ENCODE measurements around the gene CCNB2.

The CCNB2 gene

GRCh38 chr15:59169251-59169708 lies 64.3 kb downstream of the CCNB2 start:
- peak; percentile 78 for DNase-seq (ENCODE audit: low read depth)
- H3K4me3 ChIP-seq (ENCODE audit: control insufficient read depth, low read depth, low read length): no peak overlapping the region
- no peak for TF ChIP-seq CTCF (IDR thresholded peaks at IDR 0.05; ENCODE audit: control insufficient read depth, insufficient read depth, low read depth, low read length, missing control alignments)

DNA sequence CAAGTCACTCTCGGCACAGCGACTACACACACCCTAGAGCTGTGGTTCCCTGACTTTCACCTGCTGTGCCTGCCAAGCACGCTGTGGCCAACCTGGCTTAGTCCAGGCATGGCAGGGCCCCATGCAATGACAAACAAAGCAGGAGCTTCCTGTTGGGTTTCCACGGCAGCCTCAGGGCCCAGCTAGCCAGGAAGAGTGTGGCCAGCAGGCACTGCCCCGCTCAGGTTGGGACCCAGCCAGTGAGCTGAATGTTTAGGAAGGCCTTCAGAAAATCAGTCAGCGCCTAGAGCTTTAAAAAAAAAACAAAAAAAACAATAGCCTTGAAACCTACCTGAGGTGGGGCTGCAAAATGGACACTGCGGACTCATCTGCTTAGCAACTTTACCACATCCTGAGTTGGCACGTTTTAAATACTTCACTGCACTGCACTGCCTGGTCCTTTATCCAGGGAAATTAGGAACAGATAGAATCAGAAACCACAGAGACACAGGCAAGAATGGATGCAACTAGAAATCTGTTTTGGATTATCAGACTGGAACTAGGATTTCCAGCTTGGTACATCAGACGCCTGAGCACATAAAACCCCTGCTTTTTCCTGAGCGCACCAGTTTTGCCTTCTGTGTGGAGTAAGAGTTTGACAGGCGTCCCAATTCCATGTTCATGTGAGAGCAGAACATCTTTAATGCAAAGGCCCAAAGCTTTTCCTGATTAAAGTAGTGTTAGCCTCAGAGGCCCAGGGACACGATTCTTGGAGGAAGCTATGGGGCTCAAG lies 65.5 kb downstream of the CCNB2 start:
- no peak for TF ChIP-seq CTCF (IDR thresholded peaks at IDR 0.05; ENCODE audit: control insufficient read depth, insufficient read depth, low read depth, low read length, missing control alignments)
- H3K4me3 ChIP-seq (ENCODE audit: control insufficient read depth, low read depth, low read length): no peak overlapping the region
- peak; percentile 88 for DNase-seq (ENCODE audit: low read depth)

GRCh38 chr15:59171067-59171397 lies 66.1 kb downstream of the CCNB2 start:
- no peak for TF ChIP-seq CTCF (IDR thresholded peaks at IDR 0.05; ENCODE audit: control insufficient read depth, insufficient read depth, low read depth, low read length, missing control alignments)

DNA sequence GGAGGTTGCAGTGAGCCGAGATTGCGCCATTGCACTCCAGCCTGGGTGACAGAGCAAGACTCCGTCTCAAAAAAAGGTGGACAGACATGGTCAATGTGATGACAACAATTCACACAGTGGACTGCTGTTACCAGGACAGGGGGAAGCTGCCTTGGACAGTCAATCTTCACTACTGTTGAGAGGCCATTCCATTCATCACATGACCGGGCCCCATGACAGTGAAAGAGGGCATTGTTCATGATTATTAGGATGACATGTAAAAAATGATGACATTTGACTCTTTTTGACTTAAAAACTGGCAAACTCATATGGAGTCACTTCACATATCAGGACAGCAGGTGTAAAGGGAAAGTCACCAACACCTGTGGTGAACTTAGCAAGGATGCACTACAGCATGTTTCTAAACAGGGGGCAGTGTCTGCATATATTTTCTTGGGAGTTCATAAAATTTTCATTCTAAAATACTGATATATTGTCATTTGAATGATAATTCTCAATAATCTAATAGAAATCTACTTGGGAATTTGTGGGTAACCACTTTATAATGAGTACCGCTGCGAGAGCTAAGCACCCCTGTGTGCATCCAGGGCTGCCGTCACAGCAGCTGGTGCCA lies 67.4 kb downstream of the CCNB2 start:
- no peak overlapping the region for H3K4me3 ChIP-seq (ENCODE audit: control insufficient read depth, low read depth, low read length)
- TF ChIP-seq CTCF (IDR thresholded peaks at IDR 0.05; ENCODE audit: control insufficient read depth, insufficient read depth, low read depth, low read length, missing control alignments): no peak
- DNase-seq (ENCODE audit: low read depth): no peak

More at GRCh38 chr15:59171067-59171397, 66.1 kb downstream of the CCNB2 start:
- no peak overlapping the region for H3K4me3 ChIP-seq (ENCODE audit: control insufficient read depth, low read depth, low read length)
- no peak for DNase-seq (ENCODE audit: low read depth)

GRCh38 chr15:59173194-59173593 lies 68.2 kb downstream of the CCNB2 start:
- DNase-seq (ENCODE audit: low read depth): no peak
- no peak for TF ChIP-seq CTCF (IDR thresholded peaks at IDR 0.05; ENCODE audit: control insufficient read depth, insufficient read depth, low read depth, low read length, missing control alignments)
- no peak overlapping the region for H3K4me3 ChIP-seq (ENCODE audit: control insufficient read depth, low read depth, low read length)

DNA sequence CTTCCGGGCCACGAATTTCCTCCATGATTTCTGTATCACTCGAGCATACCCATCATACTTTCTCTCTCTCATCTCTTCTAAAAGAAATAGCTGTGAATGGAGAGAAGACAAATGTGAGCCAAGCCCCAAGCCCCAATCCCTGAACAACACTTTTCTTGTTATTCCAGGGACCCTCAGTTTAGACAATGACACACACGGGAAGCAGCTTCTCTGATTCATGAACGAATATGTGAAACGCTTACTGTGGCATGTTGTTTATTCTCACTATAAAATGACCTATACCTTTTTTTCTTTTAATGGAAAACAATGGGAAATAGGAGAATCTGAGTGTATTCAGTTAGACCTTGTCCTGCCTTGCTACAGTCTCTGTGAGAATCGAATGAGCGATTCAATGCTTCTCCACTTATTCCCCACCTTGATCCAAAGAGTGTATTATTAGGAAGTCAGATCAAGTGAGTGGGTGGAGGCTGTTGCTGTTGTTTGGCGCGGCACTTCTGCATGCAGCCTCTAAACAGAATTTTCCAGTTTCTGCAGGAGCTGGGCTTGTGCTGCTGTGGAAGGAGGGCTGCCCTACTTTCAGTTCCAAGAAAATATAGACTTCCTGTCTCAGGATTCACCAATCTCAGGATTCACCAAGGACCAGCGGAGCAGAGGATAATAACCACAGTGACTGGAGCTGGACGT lies 69.3 kb downstream of the CCNB2 start:
- TF ChIP-seq CTCF (IDR thresholded peaks at IDR 0.05; ENCODE audit: control insufficient read depth, insufficient read depth, low read depth, low read length, missing control alignments): no peak
- no peak overlapping the region for H3K4me3 ChIP-seq (ENCODE audit: control insufficient read depth, low read depth, low read length)
- DNase-seq (ENCODE audit: low read depth): no peak

Data from AG09309 (cell line).